Tibial nerve (tissue), 4 donors: ENCODE measurements around the gene RABL3. TPM values are rescaled to one million over a fixed set of nuclear protein-coding genes. Genes with fewer than 3 reads are reported as not detected.
"Not testable (repeated sequence)": the region's sequence is repeated elsewhere in the genome, so short reads cannot be mapped to it uniquely, and the experiment has no call there.

Experiments
- DNase-seq, 2 donors: peaks; one replicate each; pipeline ENCODE4 v3.0.0-alpha.2; 2019; ENCODE audit warnings: low spot score in 2 of 2
- H3K27ac ChIP-seq, 4 donors: fragments of 200-600 bp; sonication (generic) in 3 of 4; one replicate each; pipeline ENCODE4 v1.5.1; 2017 to 2019; ENCODE audit warnings: mild to moderate bottlenecking in 1 of 4
- H3K27me3 ChIP-seq, 2 donors: fragments of 200-600 bp; sonication (generic) in 1 of 2; one replicate each; pipeline versions ENCODE4 v1.5.1 to v1.6.0; 2017 to 2019
- H3K36me3 ChIP-seq, 3 donors: fragments of 200-600 bp; sonication (generic); one replicate each; pipeline ENCODE4 v1.5.1; 2018 to 2019
- H3K4me1 ChIP-seq, 4 donors: fragments of 200-600 bp; sonication (generic) in 3 of 4; one replicate each; pipeline ENCODE4 v1.5.1; 2017 to 2019
- H3K4me3 ChIP-seq, 4 donors: fragments of 200-600 bp; sonication (generic) in 3 of 4; one replicate each; pipeline ENCODE4 v1.5.1; 2017 to 2019; ENCODE audit warnings: mild to moderate bottlenecking in 1 of 4, moderate library complexity in 1 of 4
- H3K9me3 ChIP-seq, 4 donors: fragments of 200-600 bp; sonication (generic) in 3 of 4; one replicate each; pipeline ENCODE4 v1.5.1; 2017 to 2019
- CTCF ChIP-seq, 5 experiments: fragments of 200-600 bp in 3 of 5; fragments of 450-650 bp in 2 of 5; sonication (generic) in 3 of 5; IDR thresholded peaks; one replicate each; pipeline ENCODE4 v1.5.1; 2016 to 2019; ENCODE audit warnings: antibody characterized with exemption in 5 of 5, mild to moderate bottlenecking in 3 of 5, moderate library complexity in 2 of 5
- EP300 ChIP-seq, 2 donors: sonication (generic); formaldehyde crosslinking; IDR thresholded peaks; one replicate each; pipeline ENCODE4 v1.6.1; 2017; ENCODE audit warnings: antibody characterized with exemption in 2 of 2, mild to moderate bottlenecking in 1 of 2
- POLR2A ChIP-seq, 2 donors: fragments of 450-650 bp; IDR thresholded peaks; one replicate each; pipeline ENCODE4 v1.6.1; 2017; ENCODE audit warnings: antibody characterized with exemption in 2 of 2, mild to moderate bottlenecking in 2 of 2, moderate library complexity in 2 of 2
- WGBS, 2 donors: methylation state at CpG; one replicate each; pipeline ENCODE4 v1.1.5; 2018; 5-methylcytosine and 5-hydroxymethylcytosine counted together
- total RNA-seq, 4 donors: library from RNA; depleted of rRNA; stranded (reverse); fragments of >200 nt; gene quantifications; one replicate each; pipeline ENCODE4 v1.1.0, GENCODE V29; 2016

RABL3 gene
- total RNA-seq: 10 to 100 TPM; 10.8 to 17.6 (median 15.0) TPM

- WGBS, 2 donors: 0 to 1% methylated on average over 37 to 39 of the region's 39 CpGs
- Histone ChIP-seq H3K27me3 (no peaks in the 10 kb centered on the region), H3K4me1 (peaks cover 0 to 31% (median 13%) of the 10 kb centered on the region in 4 donors), H3K4me3 (peak within 1 kb of the TSS; percentile 73 to 89 (median 84)), H3K27ac (peak within 1 kb of the TSS; percentile 89 to 97 (median 92)), H3K36me3 (peaks cover 0 to 19% (median 3%) of the 10 kb centered on the region in 3 donors), H3K9me3 (peaks cover 0 to 11% (median 0%) of the 10 kb centered on the region in 4 donors)
- DNase-seq: peak; percentile 95 to 99
- TF ChIP-seq POLR2A (IDR thresholded peaks at IDR 0.05): peak in 1 of 2 donors; percentile 34
- peak; percentile 9 to 83 for TF ChIP-seq EP300 (IDR thresholded peaks at IDR 0.05)
- peak in 2 of 5 experiments; percentile 8 to 21 for TF ChIP-seq CTCF (IDR thresholded peaks at IDR 0.05)
Measured at GRCh38 chr3:120742198-120742848, at the start of gene RABL3, which contains the start of gene GTF2E1. Gene RABL3, minus strand, starts transcription at chr3:120742516. Its CDS starts 9 bp downstream, at chr3:120742507. Gene GTF2E1, plus strand, starts transcription at chr3:120742744. Its CDS starts 7,809 bp downstream, at chr3:120750553.

DNA sequence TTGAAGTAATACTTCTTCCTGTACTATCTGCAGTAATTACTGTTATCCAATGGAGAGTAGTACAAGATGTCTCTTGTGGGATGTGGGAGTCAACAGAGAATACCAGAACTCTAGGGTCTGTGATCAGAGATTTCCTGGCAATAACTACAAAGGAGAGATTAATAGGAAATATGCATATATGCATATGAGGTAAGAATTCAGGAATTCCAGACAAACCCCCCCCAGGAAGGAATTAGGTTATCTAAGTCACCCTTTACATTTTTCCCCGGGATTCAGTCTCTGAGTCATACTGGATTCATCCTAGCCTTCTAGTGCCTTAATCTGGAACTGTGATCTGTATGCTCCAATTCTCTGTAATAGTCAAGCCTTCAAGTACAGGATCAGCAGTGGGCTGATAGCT lies 49.6 kb upstream of the RABL3 start:
- Histone ChIP-seq H3K36me3 (no peaks in the 10 kb centered on the region), H3K27ac (no peak overlapping the region), H3K4me3 (no peak overlapping the region), H3K27me3 (no peaks in the 10 kb centered on the region), H3K4me1 (no peaks in the 10 kb centered on the region), H3K9me3 (no peaks in the 10 kb centered on the region)
- TF ChIP-seq EP300 (IDR thresholded peaks at IDR 0.05): no peak
- TF ChIP-seq POLR2A (IDR thresholded peaks at IDR 0.05): no peak
- TF ChIP-seq CTCF (IDR thresholded peaks at IDR 0.05): no peak
- WGBS, 2 donors: 41 to 52% methylated on average over 1 of the region's 1 CpG
- DNase-seq: no peak

DNA sequence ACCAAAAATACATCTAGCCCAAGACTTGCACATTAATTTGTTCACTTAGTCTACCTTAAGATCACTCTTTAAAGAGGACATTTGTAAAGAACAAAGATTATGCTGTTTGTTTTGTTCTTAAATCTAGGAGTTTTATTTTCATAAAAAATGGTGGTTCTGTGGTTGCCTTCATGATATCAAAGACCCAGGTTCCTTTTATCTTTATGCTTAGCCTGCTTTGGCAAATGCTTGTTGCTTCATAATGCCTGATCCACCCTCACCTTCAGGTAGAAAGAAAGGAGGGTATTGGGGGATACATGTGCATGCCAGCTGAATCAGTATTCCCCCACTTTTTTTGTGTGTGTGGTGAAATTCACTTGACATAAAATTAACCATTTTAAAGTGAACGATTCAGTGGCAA lies 48.7 kb upstream of the RABL3 start:
- no peak overlapping the region for H3K27ac ChIP-seq
- H3K27me3 ChIP-seq: no peaks in the 10 kb centered on the region
- no peaks in the 10 kb centered on the region for H3K9me3 ChIP-seq
- 85 to 89% methylated on average over 1 of the region's 1 CpG for WGBS, 2 donors
- DNase-seq: no peak
- no peaks in the 10 kb centered on the region for H3K4me1 ChIP-seq
- TF ChIP-seq POLR2A (IDR thresholded peaks at IDR 0.05) (no peak), CTCF (IDR thresholded peaks at IDR 0.05) (no peak), EP300 (IDR thresholded peaks at IDR 0.05) (no peak)
- no peak overlapping the region for H3K4me3 ChIP-seq
- no peaks in the 10 kb centered on the region for H3K36me3 ChIP-seq

DNA sequence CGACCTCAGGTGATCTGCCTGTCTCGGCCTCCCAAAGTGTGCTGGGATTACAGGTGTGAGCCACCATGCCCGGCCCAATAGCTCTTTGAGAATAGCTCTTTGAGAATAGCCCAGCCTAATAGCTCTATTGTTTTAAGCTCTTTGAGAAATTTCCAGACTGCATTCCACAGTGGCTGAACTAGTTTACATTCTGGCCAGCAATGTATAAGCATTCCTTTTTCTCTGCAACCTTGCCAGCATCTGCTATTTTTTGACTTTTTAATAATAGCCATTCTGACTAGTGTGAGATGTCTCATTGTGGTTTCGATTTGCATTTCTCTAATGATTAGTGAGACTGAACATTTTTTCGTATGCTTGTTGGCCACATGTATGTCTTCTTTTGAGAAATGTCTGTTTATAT lies 43.5 kb upstream of the RABL3 start:
- 59 to 68% methylated on average over 5 of the region's 5 CpGs for WGBS, 2 donors
- H3K27me3 ChIP-seq, H3K27ac ChIP-seq, H3K9me3 ChIP-seq, H3K4me1 ChIP-seq, H3K4me3 ChIP-seq, DNase-seq: not testable (repeated sequence)
- H3K36me3 ChIP-seq: peaks cover 0 to 31% (median 5%) of the 10 kb centered on the region in 3 donors

GRCh38 chr3:120780977-120781376 lies 38.7 kb upstream of the RABL3 start:
- Histone ChIP-seq H3K4me3 (no peak overlapping the region), H3K9me3 (no peaks in the 10 kb centered on the region), H3K27ac (no peak overlapping the region), H3K27me3 (no peaks in the 10 kb centered on the region), H3K36me3 (peaks cover 0 to 60% (median 5%) of the 10 kb centered on the region in 3 donors), H3K4me1 (no peaks in the 10 kb centered on the region)
- DNase-seq: no peak
- no peak for TF ChIP-seq EP300 (IDR thresholded peaks at IDR 0.05)
- no peak for TF ChIP-seq CTCF (IDR thresholded peaks at IDR 0.05)
- TF ChIP-seq POLR2A (IDR thresholded peaks at IDR 0.05): no peak
- 85 to 93% methylated on average over 13 of the region's 13 CpGs for WGBS, 2 donors
